ENCODE results near the gene EYA4. TPM values are rescaled to one million over a fixed set of nuclear protein-coding genes. Genes with fewer than 3 reads are reported as not detected.

The EYA4 gene
- total RNA-seq, 1 experiment from 2014 or later = 0.05 TPM

- Histone ChIP-seq H3K36me3 (no peaks in the 10 kb centered on the region), H3K27ac (no peak overlapping the region), H3K4me3 (no peak overlapping the region), H3K4me1 (replicated peaks) (no peaks in the 10 kb centered on the region), H3K27me3 (replicated peaks) (peaks cover 3% of the 10 kb centered on the region; the same call in 1 of the 2 replicates), H3K9me3 (replicated peaks) (no peaks in the 10 kb centered on the region)
- DNase-seq (ENCODE audit: low read depth in 1 of 2, low spot score in 2 of 2) = no peak
These were observed 183.2 kb downstream of the EYA4 start for GRCh38 chr6:133424359-133424758.

GRCh38 chr6:133426038-133426437 lies 184.9 kb downstream of the EYA4 start:
- Histone ChIP-seq H3K36me3 (no peaks in the 10 kb centered on the region), H3K27ac (no peak overlapping the region), H3K9me3 (replicated peaks) (no peaks in the 10 kb centered on the region), H3K4me3 (no peak overlapping the region), H3K4me1 (replicated peaks) (no peaks in the 10 kb centered on the region), H3K27me3 (replicated peaks) (peaks cover 3% of the 10 kb centered on the region; the same call in 1 of the 2 replicates)
- no peak for DNase-seq (ENCODE audit: low read depth in 1 of 2, low spot score in 2 of 2)

DNA sequence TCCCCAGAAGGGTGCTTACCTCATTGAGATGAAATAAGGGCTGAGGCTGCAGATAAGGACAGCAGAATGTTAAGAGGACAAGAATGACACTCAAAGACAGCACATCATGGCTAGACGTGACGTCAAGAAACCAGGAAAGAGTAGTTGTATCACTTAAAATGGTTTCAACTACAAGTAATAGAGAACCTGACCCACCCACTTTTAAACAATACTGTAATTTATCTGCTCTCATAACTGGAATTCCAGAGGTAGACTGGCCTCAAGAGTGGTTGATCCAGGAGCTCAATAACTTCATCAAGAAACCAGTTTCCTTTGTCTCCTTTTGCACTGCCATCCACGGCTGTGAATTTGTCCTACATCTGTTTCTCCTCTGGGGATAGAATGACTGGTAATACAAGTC lies 187.1 kb downstream of the EYA4 start:
- H3K27me3 ChIP-seq (replicated peaks) = peaks cover 3% of the 10 kb centered on the region; the same call in 1 of the 2 replicates
- no peaks in the 10 kb centered on the region for H3K9me3 ChIP-seq (replicated peaks)
- H3K4me3 ChIP-seq = no peak overlapping the region
- no peaks in the 10 kb centered on the region for H3K4me1 ChIP-seq (replicated peaks)
- no peak overlapping the region for H3K27ac ChIP-seq
- no peak for DNase-seq (ENCODE audit: low read depth in 1 of 2, low spot score in 2 of 2)
- no peaks in the 10 kb centered on the region for H3K36me3 ChIP-seq

GRCh38 chr6:133430530-133430929 lies 189.4 kb downstream of the EYA4 start:
- Histone ChIP-seq H3K4me3 (no peak overlapping the region), H3K9me3 (replicated peaks) (no peaks in the 10 kb centered on the region), H3K36me3 (no peaks in the 10 kb centered on the region), H3K27me3 (replicated peaks) (peaks cover 3% of the 10 kb centered on the region; the same call in 1 of the 2 replicates), H3K4me1 (replicated peaks) (no peaks in the 10 kb centered on the region), H3K27ac (no peak overlapping the region)
- no peak for DNase-seq (ENCODE audit: low read depth in 1 of 2, low spot score in 2 of 2)

GRCh38 chr6:133431031-133431430 lies 189.9 kb downstream of the EYA4 start:
- H3K4me1 ChIP-seq (replicated peaks) = no peaks in the 10 kb centered on the region
- no peak overlapping the region for H3K27ac ChIP-seq
- no peaks in the 10 kb centered on the region for H3K36me3 ChIP-seq
- H3K27me3 ChIP-seq (replicated peaks) = peaks cover 3% of the 10 kb centered on the region; the same call in 1 of the 2 replicates
- H3K4me3 ChIP-seq = no peak overlapping the region
- no peaks in the 10 kb centered on the region for H3K9me3 ChIP-seq (replicated peaks)
- no peak for DNase-seq (ENCODE audit: low read depth in 1 of 2, low spot score in 2 of 2)

GRCh38 chr6:133432021-133432989 lies 191.1 kb downstream of the EYA4 start:
- H3K4me3 ChIP-seq = no peak overlapping the region
- no peaks in the 10 kb centered on the region for H3K9me3 ChIP-seq (replicated peaks)
- no peak overlapping the region for H3K27ac ChIP-seq
- H3K36me3 ChIP-seq = no peaks in the 10 kb centered on the region
- no peaks in the 10 kb centered on the region for H3K27me3 ChIP-seq (replicated peaks)
- H3K4me1 ChIP-seq (replicated peaks) = no peaks in the 10 kb centered on the region
- DNase-seq (ENCODE audit: low read depth in 1 of 2, low spot score in 2 of 2) = no peak

- Histone ChIP-seq H3K27me3 (replicated peaks) (no peaks in the 10 kb centered on the region), H3K9me3 (replicated peaks) (no peaks in the 10 kb centered on the region), H3K4me3 (no peak overlapping the region), H3K4me1 (replicated peaks) (no peaks in the 10 kb centered on the region), H3K36me3 (no peaks in the 10 kb centered on the region), H3K27ac (no peak overlapping the region)
- no peak for DNase-seq (ENCODE audit: low read depth in 1 of 2, low spot score in 2 of 2)
These were observed 194.0 kb downstream of the EYA4 start for GRCh38 chr6:133435065-133435728.

DNA sequence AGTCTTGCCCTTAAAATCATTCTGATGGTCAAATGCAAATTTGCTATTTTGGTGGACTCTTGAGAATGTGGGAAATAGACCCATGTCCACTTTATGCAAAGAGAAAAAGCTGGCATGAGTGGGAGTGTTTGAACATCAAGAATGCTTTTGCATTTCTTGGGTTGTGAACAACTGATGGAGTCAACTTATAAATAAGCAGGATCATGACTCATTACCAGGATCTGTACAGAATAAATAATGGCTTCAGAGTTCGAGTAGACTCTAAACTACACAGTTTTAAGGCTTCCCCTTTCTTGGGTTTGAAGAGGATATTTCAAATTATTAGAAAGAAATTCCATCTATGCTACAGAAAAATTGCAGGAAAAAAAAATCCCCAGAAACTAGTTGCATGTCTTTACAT lies 195.5 kb downstream of the EYA4 start:
- H3K9me3 ChIP-seq (replicated peaks) = no peaks in the 10 kb centered on the region

DNA sequence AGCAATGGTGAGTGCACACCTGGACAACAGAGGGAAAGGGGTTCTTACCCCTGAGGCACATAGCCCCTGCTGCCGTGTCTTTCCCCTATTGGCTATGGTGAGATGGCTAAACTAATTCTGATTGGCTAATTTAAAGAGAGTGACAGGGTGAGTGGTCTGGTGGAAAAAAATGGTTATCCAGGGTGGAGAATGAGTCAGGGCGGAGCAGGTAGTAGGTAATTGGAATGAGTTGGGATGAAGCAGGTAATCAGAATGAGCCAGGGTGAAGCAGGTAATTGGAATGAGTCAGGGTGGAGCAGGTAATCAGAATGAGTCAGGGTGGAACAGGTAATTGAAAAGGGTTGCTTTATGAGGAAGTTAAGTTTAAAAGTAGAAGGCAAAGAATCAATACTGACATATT lies 200.3 kb downstream of the EYA4 start:
- H3K9me3 ChIP-seq (replicated peaks) = no peaks in the 10 kb centered on the region
- no peaks in the 10 kb centered on the region for H3K27me3 ChIP-seq (replicated peaks)
- no peak overlapping the region for H3K4me3 ChIP-seq
- H3K27ac ChIP-seq = no peak overlapping the region
- no peaks in the 10 kb centered on the region for H3K4me1 ChIP-seq (replicated peaks)
- DNase-seq (ENCODE audit: low read depth in 1 of 2, low spot score in 2 of 2) = no peak
- H3K36me3 ChIP-seq = no peaks in the 10 kb centered on the region

More for the DNA sequence above, 195.5 kb downstream of the EYA4 start:
- no peaks in the 10 kb centered on the region for H3K4me1 ChIP-seq (replicated peaks)
- no peak overlapping the region for H3K27ac ChIP-seq
- no peaks in the 10 kb centered on the region for H3K36me3 ChIP-seq
- H3K4me3 ChIP-seq = no peak overlapping the region
- DNase-seq (ENCODE audit: low read depth in 1 of 2, low spot score in 2 of 2) = no peak
- H3K27me3 ChIP-seq (replicated peaks) = no peaks in the 10 kb centered on the region

GRCh38 chr6:133446789-133447188 lies 205.6 kb downstream of the EYA4 start:
- H3K9me3 ChIP-seq (replicated peaks) = no peaks in the 10 kb centered on the region
- no peak overlapping the region for H3K4me3 ChIP-seq
- H3K4me1 ChIP-seq (replicated peaks) = no peaks in the 10 kb centered on the region
- DNase-seq (ENCODE audit: low read depth in 1 of 2, low spot score in 2 of 2) = no peak
- H3K27me3 ChIP-seq (replicated peaks) = no peaks in the 10 kb centered on the region
- H3K36me3 ChIP-seq = no peaks in the 10 kb centered on the region
- no peak overlapping the region for H3K27ac ChIP-seq

- Histone ChIP-seq H3K4me3 (no peak overlapping the region), H3K27ac (no peak overlapping the region), H3K36me3 (no peaks in the 10 kb centered on the region), H3K4me1 (replicated peaks) (no peaks in the 10 kb centered on the region), H3K9me3 (replicated peaks) (no peaks in the 10 kb centered on the region), H3K27me3 (replicated peaks) (no peaks in the 10 kb centered on the region)
- DNase-seq (ENCODE audit: low read depth in 1 of 2, low spot score in 2 of 2) = no peak
These were observed 206.8 kb downstream of the EYA4 start for GRCh38 chr6:133447924-133448323.

- Histone ChIP-seq H3K27me3 (replicated peaks) (no peaks in the 10 kb centered on the region), H3K4me3 (no peak overlapping the region), H3K9me3 (replicated peaks) (no peaks in the 10 kb centered on the region), H3K27ac (no peak overlapping the region), H3K36me3 (no peaks in the 10 kb centered on the region), H3K4me1 (replicated peaks) (no peaks in the 10 kb centered on the region)
- DNase-seq (ENCODE audit: low read depth in 1 of 2, low spot score in 2 of 2) = no peak
These were observed 215.3 kb downstream of the EYA4 start for GRCh38 chr6:133456439-133456838.

- no peaks in the 10 kb centered on the region for H3K9me3 ChIP-seq (replicated peaks)
- H3K4me1 ChIP-seq (replicated peaks) = no peaks in the 10 kb centered on the region
- DNase-seq (ENCODE audit: low read depth in 1 of 2, low spot score in 2 of 2) = no peak
- no peaks in the 10 kb centered on the region for H3K27me3 ChIP-seq (replicated peaks)
- no peak overlapping the region for H3K4me3 ChIP-seq
- no peak overlapping the region for H3K27ac ChIP-seq
- H3K36me3 ChIP-seq = no peaks in the 10 kb centered on the region
These were observed 215.8 kb downstream of the EYA4 start for GRCh38 chr6:133456944-133457343.

- H3K36me3 ChIP-seq = no peaks in the 10 kb centered on the region
- no peaks in the 10 kb centered on the region for H3K27me3 ChIP-seq (replicated peaks)
- H3K4me3 ChIP-seq = no peak overlapping the region
- H3K4me1 ChIP-seq (replicated peaks) = no peaks in the 10 kb centered on the region
- no peak for DNase-seq (ENCODE audit: low read depth in 1 of 2, low spot score in 2 of 2)
- H3K9me3 ChIP-seq (replicated peaks) = no peaks in the 10 kb centered on the region
- H3K27ac ChIP-seq = no peak overlapping the region
These were observed 218.9 kb downstream of the EYA4 start for GRCh38 chr6:133460101-133460500.
